PC-3 (cell line): ENCODE measurements around the gene SH3PXD2A. TPM values are rescaled to one million over a fixed set of nuclear protein-coding genes. Genes with fewer than 3 reads are reported as not detected.

Experiments used
- ATAC-seq: fragments of 200-7000 bp; cut with Tn5 transposase; 2 replicates; pipeline ENCODE4 v1.9.1; 2020; ENCODE audit warnings: mild to moderate bottlenecking, moderate library complexity
- BruUV-seq: library from RNA; stranded (reverse); fragments of 400-500 nt; replicated peaks from 2 replicates; lab custom pipeline; 2021; lab: Mats Ljungman, UMichigan
- CTCF ChIA-PET: fragments of 300-600 bp; sonication (Branson Sonifier 250); formaldehyde crosslinking; loops from one replicate; lab custom pipeline; 2022; ENCODE audit warnings: antibody characterized with exemption; lab: Charles Lee
- POLR2A ChIA-PET: fragments of 300-600 bp; sonication (Branson Sonifier 250); formaldehyde crosslinking; loops from one replicate; lab custom pipeline; 2022; ENCODE audit warnings: antibody characterized with exemption; ENCODE audit not compliant: unreplicated experiment; lab: Charles Lee
- DNase-seq: peaks from one replicate; pipeline ENCODE4 v3.0.0-alpha.2; 2015
- H2AFZ ChIP-seq: fragments of 300-600 bp; sonication (generic); 2 replicates; pipeline ENCODE4 v1.6.0; 2016; ENCODE audit warnings: antibody characterized with exemption, low read length
- H3F3A ChIP-seq: fragments of 300-600 bp; sonication (generic); one replicate; pipeline ENCODE4 v1.6.0; 2017; ENCODE audit warnings: antibody characterized with exemption, low read length, control low read depth, mild to moderate bottlenecking; ENCODE audit not compliant: unreplicated experiment
- H3K27ac ChIP-seq: fragments of 300-600 bp; sonication (generic); 2 replicates; pipeline ENCODE4 v1.5.1; 2016; ENCODE audit warnings: mild to moderate bottlenecking, low read length
- H3K27me3 ChIP-seq: fragments of 300-600 bp; sonication (generic); 2 replicates; pipeline ENCODE4 v1.6.1; 2016; ENCODE audit warnings: low read length, mixed read lengths
- H3K36me3 ChIP-seq: fragments of 300-600 bp; sonication (generic); 2 replicates; pipeline ENCODE4 v1.6.1; 2016; ENCODE audit warnings: low read depth, mixed run types, low read length, mixed read lengths
- H3K4me1 ChIP-seq: fragments of 300-600 bp; sonication (generic); 2 replicates; pipeline ENCODE4 v1.5.1; 2016; ENCODE audit warnings: low read length; ENCODE audit not compliant: insufficient read depth
- H3K4me2 ChIP-seq: fragments of 300-600 bp; sonication (generic); 2 replicates; pipeline ENCODE4 v1.6.0; 2016; ENCODE audit warnings: low read length
- H3K4me3 ChIP-seq: fragments of 300-600 bp; sonication (generic); 2 replicates; pipeline ENCODE4 v1.5.1; 2016; ENCODE audit warnings: mild to moderate bottlenecking, low read length, mixed read lengths
- H3K79me2 ChIP-seq: fragments of 300-600 bp; sonication (generic); 2 replicates; pipeline ENCODE4 v1.6.1; 2017; ENCODE audit warnings: low read length, mixed read lengths
- H3K9ac ChIP-seq: fragments of 300-600 bp; sonication (generic); 2 replicates; pipeline ENCODE4 v1.6.0; 2016; ENCODE audit warnings: mild to moderate bottlenecking, low read length
- H3K9me2 ChIP-seq: fragments of 300-600 bp; sonication (generic); replicated peaks from 2 replicates; pipeline ENCODE4 v1.6.1; 2016; ENCODE audit warnings: mixed run types, low read length, mixed read lengths
- H3K9me3 ChIP-seq: fragments of 300-600 bp; sonication (generic); 2 replicates; pipeline ENCODE4 v1.6.1; 2016; ENCODE audit warnings: low read length, mixed read lengths
- H4K20me1 ChIP-seq: fragments of 300-600 bp; sonication (generic); 2 replicates; pipeline ENCODE4 v1.6.1; 2016; ENCODE audit warnings: low read length, mixed read lengths
- CTCF ChIP-seq: fragments of 300-600 bp; sonication (generic); conservative IDR thresholded peaks from 2 replicates; pipeline ENCODE4 v1.5.1; 2017; ENCODE audit warnings: antibody characterized with exemption, low read depth, mild to moderate bottlenecking, low read length
- EZH2 ChIP-seq: fragments of 300-600 bp; sonication (generic); IDR thresholded peaks from one replicate; pipeline ENCODE4 v1.6.1; 2017; ENCODE audit warnings: antibody characterized with exemption, mild to moderate bottlenecking, low read length; ENCODE audit not compliant: unreplicated experiment
- EZH2phosphoT487 ChIP-seq: fragments of 300-600 bp; sonication (generic); IDR thresholded peaks from 2 replicates; pipeline ENCODE4 v1.6.1; 2018; ENCODE audit warnings: mild to moderate bottlenecking, antibody characterized with exemption, low read length, borderline replicate concordance
- intact Hi-C: fragments of 100-400 bp; cut with micrococcal nuclease; formaldehyde crosslinking; loops from 2 replicates; pipeline ENCODE4 v1.9.0; 2023
- total RNA-seq: library from RNA; depleted of rRNA; stranded (reverse); fragments of >200 nt; gene quantifications from 2 replicates; pipeline ENCODE4 v1.2.3, GENCODE V29; 2014

The SH3PXD2A gene
- total RNA-seq, 1 experiment from 2014 or later = 3.4 TPM

GRCh38 chr10:103585011-103585405, 270.4 kb downstream of the SH3PXD2A start:
- no peak overlapping the region for H3K9ac ChIP-seq
- no peaks in the 10 kb centered on the region for H3K9me3 ChIP-seq
- no peaks in the 10 kb centered on the region for H3K79me2 ChIP-seq
- H4K20me1 ChIP-seq = no peaks in the 10 kb centered on the region
- H3F3A ChIP-seq = no peaks in the 10 kb centered on the region
- no peak for ATAC-seq
- no peak overlapping the region for H3K4me3 ChIP-seq
- H3K27ac ChIP-seq = no peak overlapping the region
- ChIA-PET CTCF (no interaction called here), POLR2A (no interaction called here)
- H2AFZ ChIP-seq = no peak overlapping the region
- TF ChIP-seq EZH2phosphoT487 = no peak
- no peak for TF ChIP-seq EZH2
- no peak for TF ChIP-seq CTCF
- no peaks in the 10 kb centered on the region for H3K9me2 ChIP-seq
- no peaks in the 10 kb centered on the region for H3K27me3 ChIP-seq
- H3K36me3 ChIP-seq = no peaks in the 10 kb centered on the region
- BruUV-seq = no TSS peak
- no peak overlapping the region for H3K4me2 ChIP-seq
- no peaks in the 10 kb centered on the region for H3K4me1 ChIP-seq
- intact Hi-C loops = no loop called here
- no peak for DNase-seq

- H3K36me3 ChIP-seq = no peaks in the 10 kb centered on the region
- H2AFZ ChIP-seq = no peak overlapping the region
- H3K4me1 ChIP-seq = no peaks in the 10 kb centered on the region
- H3K9me3 ChIP-seq = no peaks in the 10 kb centered on the region
- BruUV-seq = no TSS peak
- H3K27ac ChIP-seq = no peak overlapping the region
- H3K9me2 ChIP-seq = no peaks in the 10 kb centered on the region
- H3K9ac ChIP-seq = no peak overlapping the region
- H3F3A ChIP-seq = no peaks in the 10 kb centered on the region
- ChIA-PET POLR2A (no interaction called here), CTCF (no interaction called here)
- H4K20me1 ChIP-seq = no peaks in the 10 kb centered on the region
- ATAC-seq (no peak), DNase-seq (no peak)
- intact Hi-C loops = no loop called here
- no peak overlapping the region for H3K4me2 ChIP-seq
- H3K79me2 ChIP-seq = no peaks in the 10 kb centered on the region
- no peak overlapping the region for H3K4me3 ChIP-seq
- H3K27me3 ChIP-seq = no peaks in the 10 kb centered on the region
- TF ChIP-seq CTCF (no peak), EZH2 (no peak), EZH2phosphoT487 (no peak)
Measured at GRCh38 chr10:103584216-103585010, 271.0 kb downstream of the SH3PXD2A start.

GRCh38 chr10:103583871-103584215, 271.5 kb downstream of the SH3PXD2A start:
- no peak overlapping the region for H3K4me2 ChIP-seq
- no peak overlapping the region for H2AFZ ChIP-seq
- intact Hi-C loops = no loop called here
- H3K9me3 ChIP-seq = no peaks in the 10 kb centered on the region
- DNase-seq = no peak
- H3K4me3 ChIP-seq = no peak overlapping the region
- no peaks in the 10 kb centered on the region for H3F3A ChIP-seq
- ChIA-PET POLR2A (no interaction called here), CTCF (no interaction called here)
- TF ChIP-seq EZH2 (no peak), EZH2phosphoT487 (no peak), CTCF (no peak)
- no peaks in the 10 kb centered on the region for H3K9me2 ChIP-seq
- no peaks in the 10 kb centered on the region for H3K36me3 ChIP-seq
- no peak overlapping the region for H3K9ac ChIP-seq
- H3K4me1 ChIP-seq = no peaks in the 10 kb centered on the region
- H4K20me1 ChIP-seq = no peaks in the 10 kb centered on the region
- no peak overlapping the region for H3K27ac ChIP-seq
- no peak for ATAC-seq
- BruUV-seq = no TSS peak
- no peaks in the 10 kb centered on the region for H3K27me3 ChIP-seq
- no peaks in the 10 kb centered on the region for H3K79me2 ChIP-seq
